Omental fat pad (tissue), 4 donors: Measurements from ENCODE around the gene CILP2. TPM values are rescaled to one million over a fixed set of nuclear protein-coding genes. Genes with fewer than 3 reads are reported as not detected.

Experiments
- ATAC-seq: fragments of 150-250 bp; one replicate; pipeline ENCODE4 v1.9.1; 2016; ENCODE audit warnings: mild to moderate bottlenecking, moderate library complexity; ENCODE audit not compliant: low FRiP score
- DNase-seq: peaks from one replicate; pipeline ENCODE4 v3.0.0-alpha.2; 2019; ENCODE audit warnings: low spot score
- total RNA-seq, 4 donors: library from RNA; depleted of rRNA; stranded (reverse); fragments of >200 nt; gene quantifications; one replicate each; pipeline ENCODE4 v1.1.0, GENCODE V29; 2016
- TF ChIP-seq, protein P1 (sequence below), 3 donors: fragments of 450-650 bp; IDR thresholded peaks; one replicate each; pipeline ENCODE4 v1.5.1; 2016 to 2017; ENCODE audit warnings: antibody characterized with exemption in 3 of 3, mild to moderate bottlenecking in 3 of 3, moderate library complexity in 2 of 3

CILP2 gene
- total RNA-seq, 4 donors from 2014 or later: 0.28 to 2.2 (median 0.38) TPM

- TF ChIP-seq, protein P1, sequence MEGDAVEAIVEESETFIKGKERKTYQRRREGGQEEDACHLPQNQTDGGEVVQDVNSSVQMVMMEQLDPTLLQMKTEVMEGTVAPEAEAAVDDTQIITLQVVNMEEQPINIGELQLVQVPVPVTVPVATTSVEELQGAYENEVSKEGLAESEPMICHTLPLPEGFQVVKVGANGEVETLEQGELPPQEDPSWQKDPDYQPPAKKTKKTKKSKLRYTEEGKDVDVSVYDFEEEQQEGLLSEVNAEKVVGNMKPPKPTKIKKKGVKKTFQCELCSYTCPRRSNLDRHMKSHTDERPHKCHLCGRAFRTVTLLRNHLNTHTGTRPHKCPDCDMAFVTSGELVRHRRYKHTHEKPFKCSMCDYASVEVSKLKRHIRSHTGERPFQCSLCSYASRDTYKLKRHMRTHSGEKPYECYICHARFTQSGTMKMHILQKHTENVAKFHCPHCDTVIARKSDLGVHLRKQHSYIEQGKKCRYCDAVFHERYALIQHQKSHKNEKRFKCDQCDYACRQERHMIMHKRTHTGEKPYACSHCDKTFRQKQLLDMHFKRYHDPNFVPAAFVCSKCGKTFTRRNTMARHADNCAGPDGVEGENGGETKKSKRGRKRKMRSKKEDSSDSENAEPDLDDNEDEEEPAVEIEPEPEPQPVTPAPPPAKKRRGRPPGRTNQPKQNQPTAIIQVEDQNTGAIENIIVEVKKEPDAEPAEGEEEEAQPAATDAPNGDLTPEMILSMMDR (IDR thresholded peaks at IDR 0.05): no peak
- no peak for DNase-seq
- ATAC-seq: no peak
Measured at GRCh38 chr19:19493841-19494546, 44.1 kb upstream of the CILP2 start.

DNA sequence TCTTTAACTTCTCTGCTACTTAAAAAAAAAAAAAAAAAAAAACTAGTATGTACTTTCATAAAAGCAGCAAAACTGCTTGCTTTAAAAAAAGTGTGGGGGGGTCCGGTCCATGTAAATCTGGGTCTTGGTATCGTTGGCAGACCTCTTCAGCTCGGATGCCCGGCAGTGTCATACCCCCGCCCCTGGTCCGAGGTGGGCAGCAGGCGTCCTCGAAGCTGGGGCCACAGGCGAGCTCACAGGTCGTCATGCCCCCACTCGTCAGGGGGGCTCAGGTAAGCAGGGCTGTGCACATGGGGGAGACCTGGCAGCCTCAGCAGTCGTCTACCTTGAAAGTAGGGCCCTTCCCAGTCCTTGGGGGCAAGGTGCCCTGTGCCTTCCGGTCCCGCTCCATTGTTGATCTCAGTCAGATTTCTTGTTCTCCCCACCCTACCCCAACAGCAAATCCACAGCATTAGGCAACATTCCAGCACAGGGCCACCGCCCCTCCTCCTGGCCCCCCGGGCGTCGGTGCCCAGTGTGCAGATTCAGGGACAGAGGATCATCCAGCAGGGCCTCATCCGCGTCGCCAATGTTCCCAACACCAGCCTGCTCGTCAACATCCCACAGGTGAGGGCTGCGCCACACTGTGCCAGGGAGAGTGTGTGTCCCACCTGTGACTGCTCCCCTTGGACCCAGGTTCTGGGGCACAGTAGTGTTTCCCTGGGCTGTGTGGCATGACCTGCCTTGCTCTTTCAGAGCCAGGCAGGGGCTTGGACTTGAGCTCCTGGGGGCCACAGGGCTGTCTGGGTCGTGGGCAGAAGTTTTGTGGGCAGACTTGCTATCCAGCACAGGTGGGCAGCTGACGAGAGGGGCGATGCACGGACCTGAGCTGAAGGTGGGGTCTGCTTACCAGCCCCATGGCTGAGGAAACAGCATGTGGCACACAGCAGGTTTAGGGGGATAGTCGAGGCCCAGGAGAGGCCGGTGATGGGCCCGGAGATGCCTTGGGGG is 42.2 kb upstream of the CILP2 start:
- TF ChIP-seq, protein P1 (IDR thresholded peaks at IDR 0.05): no peak
- DNase-seq (no peak), ATAC-seq (no peak)

GRCh38 chr19:19498255-19498991 is 39.6 kb upstream of the CILP2 start:
- DNase-seq (no peak), ATAC-seq (peak; percentile 10)
- TF ChIP-seq, protein P1 (IDR thresholded peaks at IDR 0.05): no peak

DNA sequence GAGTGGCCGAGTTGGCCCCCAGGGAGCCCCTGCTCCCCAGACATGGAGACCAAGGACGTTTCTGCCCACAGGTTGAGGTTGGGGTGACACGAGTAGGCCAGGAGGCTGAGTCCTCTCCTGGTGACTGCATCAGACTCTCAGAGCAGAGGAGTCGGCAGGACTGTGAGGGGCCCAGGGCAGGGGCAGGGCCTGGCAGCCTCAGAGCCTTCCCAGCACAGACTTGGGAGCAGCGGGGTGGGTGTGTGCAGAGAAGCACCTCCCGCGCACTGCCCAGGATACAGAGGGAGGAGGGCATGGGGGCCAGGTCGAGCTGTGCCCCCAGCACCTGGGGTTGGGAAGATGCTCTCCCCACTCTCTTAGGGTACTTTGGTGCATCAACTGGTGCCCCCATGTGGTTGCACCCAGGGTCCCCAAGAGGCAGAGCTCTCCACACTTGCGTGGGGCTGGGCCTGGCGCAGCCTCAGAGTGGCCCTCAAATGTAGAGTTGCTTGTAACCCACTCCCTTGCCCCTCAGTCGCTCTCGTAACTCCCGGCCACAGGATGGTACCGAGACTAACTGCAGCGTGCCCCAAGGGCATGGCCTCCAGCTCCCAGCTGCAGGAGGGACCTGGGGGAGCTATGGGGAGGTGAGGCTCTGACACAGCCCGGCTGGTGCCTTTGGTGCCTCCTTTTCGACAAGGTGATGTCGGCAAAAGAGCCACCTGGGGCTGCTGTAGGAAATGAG is 38.6 kb upstream of the CILP2 start:
- no peak for ATAC-seq
- TF ChIP-seq, protein P1 (IDR thresholded peaks at IDR 0.05): no peak
- DNase-seq: no peak

DNA sequence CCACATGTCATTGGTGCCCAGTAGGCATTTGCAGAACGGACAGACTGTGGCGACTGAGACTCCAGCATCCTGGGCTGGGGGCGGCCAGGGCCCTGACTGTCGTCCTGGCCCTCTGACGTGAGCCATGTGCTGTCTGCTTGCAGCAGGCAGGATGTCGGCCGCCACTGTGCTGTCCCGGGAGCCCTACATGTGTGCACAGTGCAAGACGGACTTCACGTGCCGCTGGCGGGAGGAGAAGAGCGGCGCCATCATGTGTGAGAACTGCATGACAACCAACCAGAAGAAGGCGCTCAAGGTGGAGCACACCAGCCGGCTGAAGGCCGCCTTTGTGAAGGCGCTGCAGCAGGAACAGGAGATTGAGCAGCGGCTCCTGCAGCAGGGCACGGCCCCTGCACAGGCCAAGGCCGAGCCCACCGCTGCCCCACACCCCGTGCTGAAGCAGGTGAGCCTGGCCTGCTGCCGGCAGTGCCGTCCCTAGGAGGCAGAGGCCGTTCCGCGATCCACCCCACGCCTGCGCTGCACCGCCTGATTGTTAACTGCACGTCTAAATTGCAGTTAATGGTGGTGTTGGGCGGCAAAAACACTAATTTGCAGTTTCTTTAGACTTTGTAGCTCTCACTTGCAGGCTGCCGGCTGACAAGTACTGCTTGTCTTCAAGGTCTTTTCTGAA is 37.0 kb upstream of the CILP2 start:
- ATAC-seq: no peak
- TF ChIP-seq, protein P1 (IDR thresholded peaks at IDR 0.05): no peak
- no peak for DNase-seq

DNA sequence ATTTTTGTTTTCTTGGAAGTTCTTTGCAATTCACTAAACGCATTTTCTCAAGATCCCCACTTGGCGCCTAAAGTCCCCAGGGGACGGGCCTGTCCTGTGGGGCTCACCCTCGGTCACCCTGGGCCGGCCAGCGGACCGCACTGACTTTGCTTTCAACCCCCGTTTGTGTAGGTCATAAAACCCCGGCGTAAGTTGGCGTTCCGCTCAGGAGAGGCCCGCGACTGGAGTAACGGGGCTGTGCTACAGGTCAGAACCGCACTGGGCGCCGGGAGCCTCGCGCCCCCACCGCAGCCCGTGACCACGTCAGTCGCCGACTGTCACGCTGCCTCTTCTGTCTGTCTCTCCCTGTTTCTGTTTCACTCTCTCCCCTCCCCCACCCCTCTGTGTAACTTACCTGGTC is 36.3 kb upstream of the CILP2 start:
- TF ChIP-seq, protein P1 (IDR thresholded peaks at IDR 0.05): no peak
- no peak for DNase-seq
- ATAC-seq: no peak
